ENCODE results near the gene RINL.

The RINL gene

GRCh38 chr19:38877781-38878574 is at the start of gene RINL:
Gene RINL (minus strand): TSS chr19:38878275. CDS start chr19:38876742, 1,533 bp downstream.
- no peak for FAIRE-seq

GRCh38 chr19:38924388-38924787 is 46.3 kb upstream of the RINL start:
- FAIRE-seq: no peak

GRCh38 chr19:38922482-38922881 is 44.4 kb upstream of the RINL start:
- FAIRE-seq: no peak

GRCh38 chr19:38921420-38922274 is 43.6 kb upstream of the RINL start:
- FAIRE-seq: no peak

- no peak for FAIRE-seq
Observed at GRCh38 chr19:38920602-38921419, 42.7 kb upstream of the RINL start.

GRCh38 chr19:38919837-38920601 is 41.9 kb upstream of the RINL start:
- no peak for FAIRE-seq

- FAIRE-seq: no peak
Observed at GRCh38 chr19:38918526-38918925, 40.5 kb upstream of the RINL start.

GRCh38 chr19:38917921-38918491 is 39.9 kb upstream of the RINL start:
- FAIRE-seq: no peak

GRCh38 chr19:38917516-38917915 is 39.4 kb upstream of the RINL start:
- FAIRE-seq: no peak

GRCh38 chr19:38915329-38916321 is 37.5 kb upstream of the RINL start:
- no peak for FAIRE-seq

GRCh38 chr19:38913958-38914357 is 35.9 kb upstream of the RINL start:
- no peak for FAIRE-seq

- no peak for FAIRE-seq
Observed at GRCh38 chr19:38912600-38913514, 34.8 kb upstream of the RINL start.

GRCh38 chr19:38911388-38912001 is 33.4 kb upstream of the RINL start:
- no peak for FAIRE-seq

- FAIRE-seq: no peak
Observed at GRCh38 chr19:38910488-38910887, 32.4 kb upstream of the RINL start.

GRCh38 chr19:38908911-38909310 is 30.8 kb upstream of the RINL start:
- no peak for FAIRE-seq

- FAIRE-seq: no peak
Observed at GRCh38 chr19:38907670-38908069, 29.6 kb upstream of the RINL start.

- FAIRE-seq: no peak
Observed at GRCh38 chr19:38907227-38907626, 29.2 kb upstream of the RINL start.

- no peak for FAIRE-seq
Observed at GRCh38 chr19:38905620-38906019, 27.5 kb upstream of the RINL start.
